GM06990 (cell line): ENCODE data around the gene SLC45A1.
"Not testable (repeated sequence)": the region's sequence is repeated elsewhere in the genome, so short reads cannot be mapped to it uniquely, and the experiment has no call there.

Source experiments
- DNase-seq: peaks from one replicate; pipeline ENCODE4 v3.0.0-alpha.2; 2011; ENCODE audit not compliant: insufficient read length; ENCODE audit errors: extremely low read depth
- H3K27me3 ChIP-seq: replicated peaks from 2 replicates; pipeline ENCODE4 v1.6.0; 2011; ENCODE audit warnings: low read length; ENCODE audit not compliant: control insufficient read depth, insufficient read depth
- H3K36me3 ChIP-seq: 2 replicates; pipeline ENCODE4 v1.5.1; 2011; ENCODE audit warnings: low read length; ENCODE audit not compliant: control insufficient read depth, insufficient read depth
- H3K4me3 ChIP-seq: replicated peaks from 2 replicates; pipeline ENCODE4 v1.5.1; 2011; ENCODE audit warnings: low read depth, mild to moderate bottlenecking, control low read depth, low read length
- CTCF ChIP-seq: IDR thresholded peaks from 2 replicates; pipeline ENCODE4 v1.5.1; 2011; ENCODE audit warnings: low read length, control low read depth, mild to moderate bottlenecking, inconsistent platforms; ENCODE audit not compliant: insufficient read depth, poor library complexity, severe bottlenecking

SLC45A1 gene

GRCh38 chr1:8317647-8318381 is at the start of gene SLC45A1:
Gene SLC45A1 (plus strand): TSS chr1:8318114. CDS start chr1:8324330, 6,216 bp downstream.
- no peak for TF ChIP-seq CTCF
- H3K36me3 ChIP-seq = no peaks in the 10 kb centered on the region
- peak within 1 kb of the TSS; percentile 55 for H3K4me3 ChIP-seq
- DNase-seq = peak; percentile 64
- H3K27me3 ChIP-seq = peaks cover 2% of the 10 kb centered on the region

GRCh38 chr1:8273036-8273435 is 44.9 kb upstream of the SLC45A1 start:
- DNase-seq = no peak
- no peaks in the 10 kb centered on the region; the same call in 1 of the 2 replicates for H3K27me3 ChIP-seq

GRCh38 chr1:8274352-8274751 is 43.6 kb upstream of the SLC45A1 start:
- no peak for DNase-seq
- Histone ChIP-seq H3K27me3 (no peaks in the 10 kb centered on the region; the same call in 1 of the 2 replicates), H3K36me3 (no peaks in the 10 kb centered on the region), H3K4me3 (no peak overlapping the region)
- no peak for TF ChIP-seq CTCF

More at GRCh38 chr1:8273036-8273435, 44.9 kb upstream of the SLC45A1 start:
- Histone ChIP-seq H3K4me3 (no peak overlapping the region), H3K36me3 (no peaks in the 10 kb centered on the region)
- no peak for TF ChIP-seq CTCF

GRCh38 chr1:8276173-8276914 is 41.6 kb upstream of the SLC45A1 start:
- peak; percentile 59 for DNase-seq
- TF ChIP-seq CTCF = no peak
- no peaks in the 10 kb centered on the region; the same call in 1 of the 2 replicates for H3K27me3 ChIP-seq
- no peak overlapping the region for H3K4me3 ChIP-seq
- no peaks in the 10 kb centered on the region for H3K36me3 ChIP-seq

GRCh38 chr1:8276932-8277331 is 41.0 kb upstream of the SLC45A1 start:
- TF ChIP-seq CTCF = no peak
- no peaks in the 10 kb centered on the region for H3K36me3 ChIP-seq

GRCh38 chr1:8278677-8279076 is 39.2 kb upstream of the SLC45A1 start:
- not testable (repeated sequence) for H3K36me3 ChIP-seq, DNase-seq, H3K27me3 ChIP-seq, H3K4me3 ChIP-seq

More at GRCh38 chr1:8276932-8277331, 41.0 kb upstream of the SLC45A1 start:
- no peak for DNase-seq
- H3K27me3 ChIP-seq = no peaks in the 10 kb centered on the region; the same call in 1 of the 2 replicates
- H3K4me3 ChIP-seq = no peak overlapping the region
